ENCODE results near the gene ZNF44. TPM values are rescaled to one million over a fixed set of nuclear protein-coding genes. Genes with fewer than 3 reads are reported as not detected.
"Not testable (repeated sequence)": the region's sequence is repeated elsewhere in the genome, so short reads cannot be mapped to it uniquely, and the experiment has no call there.

ZNF44 gene
- polyA plus RNA-seq, 1 donor from 2014 or later: 14.7 TPM

DNA sequence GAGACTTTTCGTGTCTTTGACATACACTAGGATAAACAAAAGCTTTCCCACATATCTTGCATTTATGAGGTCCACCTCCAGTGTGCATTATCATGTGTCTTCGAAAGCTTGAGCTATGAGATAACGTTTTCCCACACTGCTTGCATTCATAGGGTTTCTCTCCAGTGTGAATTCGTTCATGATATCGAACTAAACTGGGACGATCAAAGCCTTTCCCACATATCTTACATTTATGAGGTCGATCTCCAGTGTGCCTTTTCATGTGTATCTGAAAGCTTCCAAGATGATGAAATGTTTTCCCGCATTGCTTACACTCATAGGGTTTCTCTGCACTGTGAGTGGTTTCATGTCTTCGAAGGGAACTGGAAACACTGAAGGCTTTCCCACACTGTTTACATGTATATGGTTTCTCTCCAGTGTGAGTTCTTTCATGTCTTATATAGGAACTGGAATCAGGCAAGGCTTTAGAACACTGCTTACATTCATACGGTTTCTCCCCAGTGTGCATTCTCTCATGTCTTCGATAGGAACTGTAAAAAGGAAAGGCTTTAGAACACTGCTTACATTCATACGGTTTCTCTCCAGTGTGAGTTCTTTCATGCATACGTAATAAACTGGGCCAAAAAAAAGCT is 24.2 kb upstream of the ZNF44 start (continued):
- TF ChIP-seq EZH2 (IDR thresholded peaks at IDR 0.05; ENCODE audit: borderline replicate concordance, insufficient read depth, low read length, poor library complexity, severe bottlenecking) (no peak), EP300 (conservative IDR thresholded peaks at IDR 0.05; ENCODE audit: poor library complexity, severe bottlenecking) (no peak), TAF1 (IDR thresholded peaks at IDR 0.05; ENCODE audit: low read depth) (no peak), POLR2AphosphoS5 (IDR thresholded peaks at IDR 0.05) (no peak)

DNA sequence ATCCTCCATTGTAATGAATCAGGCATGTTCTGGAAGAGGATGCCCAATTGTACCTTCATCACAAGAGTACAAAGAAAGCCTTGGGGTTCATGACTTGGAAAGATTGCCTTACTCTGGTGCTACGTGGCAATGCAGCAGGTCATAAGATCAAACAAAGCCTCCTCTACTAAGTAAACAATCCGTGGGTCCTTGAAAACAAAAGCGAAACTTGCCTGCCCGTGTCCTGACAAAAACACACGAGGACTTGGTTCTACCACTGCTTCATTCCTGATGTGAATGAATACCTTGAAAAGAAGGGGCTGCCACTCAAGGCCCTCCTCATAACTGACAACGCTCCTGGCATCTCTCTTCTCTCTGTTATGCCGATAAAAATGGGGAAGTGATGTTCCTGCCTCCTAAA is 19.9 kb upstream of the ZNF44 start:
- H2AFZ ChIP-seq (ENCODE audit: low read depth, low read length): no peak overlapping the region
- no peak overlapping the region for H3K4me3 ChIP-seq (ENCODE audit: low read length)
- H3K4me2 ChIP-seq (ENCODE audit: low read length): no peak overlapping the region
- no peak overlapping the region for H3K9ac ChIP-seq (ENCODE audit: low read length)
- H3K27me3 ChIP-seq (ENCODE audit: insufficient read depth, low read depth, low read length): no peaks in the 10 kb centered on the region
- H3K9me2 ChIP-seq (ENCODE audit: insufficient read depth, low read length): no peaks in the 10 kb centered on the region
- H3F3A ChIP-seq (ENCODE audit: insufficient read depth, low read length, poor library complexity, severe bottlenecking): no peaks in the 10 kb centered on the region
- no peak overlapping the region for H3K27ac ChIP-seq (ENCODE audit: low read length)
- TF ChIP-seq RAD21 (conservative IDR thresholded peaks at IDR 0.05) (no peak), SMC3 (conservative IDR thresholded peaks at IDR 0.05; ENCODE audit: poor library complexity) (no peak), MXI1 (conservative IDR thresholded peaks at IDR 0.05; ENCODE audit: poor library complexity, severe bottlenecking) (no peak), POLR2AphosphoS5 (IDR thresholded peaks at IDR 0.05) (no peak), EZH2 (IDR thresholded peaks at IDR 0.05; ENCODE audit: borderline replicate concordance, insufficient read depth, low read length, poor library complexity, severe bottlenecking) (no peak), EP300 (conservative IDR thresholded peaks at IDR 0.05; ENCODE audit: poor library complexity, severe bottlenecking) (no peak), TAF1 (IDR thresholded peaks at IDR 0.05; ENCODE audit: low read depth) (no peak)
- TF ChIP-seq, protein P1, sequence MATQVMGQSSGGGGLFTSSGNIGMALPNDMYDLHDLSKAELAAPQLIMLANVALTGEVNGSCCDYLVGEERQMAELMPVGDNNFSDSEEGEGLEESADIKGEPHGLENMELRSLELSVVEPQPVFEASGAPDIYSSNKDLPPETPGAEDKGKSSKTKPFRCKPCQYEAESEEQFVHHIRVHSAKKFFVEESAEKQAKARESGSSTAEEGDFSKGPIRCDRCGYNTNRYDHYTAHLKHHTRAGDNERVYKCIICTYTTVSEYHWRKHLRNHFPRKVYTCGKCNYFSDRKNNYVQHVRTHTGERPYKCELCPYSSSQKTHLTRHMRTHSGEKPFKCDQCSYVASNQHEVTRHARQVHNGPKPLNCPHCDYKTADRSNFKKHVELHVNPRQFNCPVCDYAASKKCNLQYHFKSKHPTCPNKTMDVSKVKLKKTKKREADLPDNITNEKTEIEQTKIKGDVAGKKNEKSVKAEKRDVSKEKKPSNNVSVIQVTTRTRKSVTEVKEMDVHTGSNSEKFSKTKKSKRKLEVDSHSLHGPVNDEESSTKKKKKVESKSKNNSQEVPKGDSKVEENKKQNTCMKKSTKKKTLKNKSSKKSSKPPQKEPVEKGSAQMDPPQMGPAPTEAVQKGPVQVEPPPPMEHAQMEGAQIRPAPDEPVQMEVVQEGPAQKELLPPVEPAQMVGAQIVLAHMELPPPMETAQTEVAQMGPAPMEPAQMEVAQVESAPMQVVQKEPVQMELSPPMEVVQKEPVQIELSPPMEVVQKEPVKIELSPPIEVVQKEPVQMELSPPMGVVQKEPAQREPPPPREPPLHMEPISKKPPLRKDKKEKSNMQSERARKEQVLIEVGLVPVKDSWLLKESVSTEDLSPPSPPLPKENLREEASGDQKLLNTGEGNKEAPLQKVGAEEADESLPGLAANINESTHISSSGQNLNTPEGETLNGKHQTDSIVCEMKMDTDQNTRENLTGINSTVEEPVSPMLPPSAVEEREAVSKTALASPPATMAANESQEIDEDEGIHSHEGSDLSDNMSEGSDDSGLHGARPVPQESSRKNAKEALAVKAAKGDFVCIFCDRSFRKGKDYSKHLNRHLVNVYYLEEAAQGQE (IDR thresholded peaks at IDR 0.05; ENCODE audit: borderline replicate concordance): no peak
- TF ChIP-seq, protein P2, sequence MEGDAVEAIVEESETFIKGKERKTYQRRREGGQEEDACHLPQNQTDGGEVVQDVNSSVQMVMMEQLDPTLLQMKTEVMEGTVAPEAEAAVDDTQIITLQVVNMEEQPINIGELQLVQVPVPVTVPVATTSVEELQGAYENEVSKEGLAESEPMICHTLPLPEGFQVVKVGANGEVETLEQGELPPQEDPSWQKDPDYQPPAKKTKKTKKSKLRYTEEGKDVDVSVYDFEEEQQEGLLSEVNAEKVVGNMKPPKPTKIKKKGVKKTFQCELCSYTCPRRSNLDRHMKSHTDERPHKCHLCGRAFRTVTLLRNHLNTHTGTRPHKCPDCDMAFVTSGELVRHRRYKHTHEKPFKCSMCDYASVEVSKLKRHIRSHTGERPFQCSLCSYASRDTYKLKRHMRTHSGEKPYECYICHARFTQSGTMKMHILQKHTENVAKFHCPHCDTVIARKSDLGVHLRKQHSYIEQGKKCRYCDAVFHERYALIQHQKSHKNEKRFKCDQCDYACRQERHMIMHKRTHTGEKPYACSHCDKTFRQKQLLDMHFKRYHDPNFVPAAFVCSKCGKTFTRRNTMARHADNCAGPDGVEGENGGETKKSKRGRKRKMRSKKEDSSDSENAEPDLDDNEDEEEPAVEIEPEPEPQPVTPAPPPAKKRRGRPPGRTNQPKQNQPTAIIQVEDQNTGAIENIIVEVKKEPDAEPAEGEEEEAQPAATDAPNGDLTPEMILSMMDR (IDR thresholded peaks at IDR 0.05; ENCODE audit: poor library complexity, severe bottlenecking): no peak
- H3K36me3 ChIP-seq (ENCODE audit: insufficient read depth, low read length): no peaks in the 10 kb centered on the region
- H3K79me2 ChIP-seq (replicated peaks; ENCODE audit: insufficient read depth, low read length): no peaks in the 10 kb centered on the region
- H3K9me3 ChIP-seq (ENCODE audit: low read length): no peaks in the 10 kb centered on the region
- no peaks in the 10 kb centered on the region for H4K20me1 ChIP-seq (ENCODE audit: insufficient read depth)

DNA sequence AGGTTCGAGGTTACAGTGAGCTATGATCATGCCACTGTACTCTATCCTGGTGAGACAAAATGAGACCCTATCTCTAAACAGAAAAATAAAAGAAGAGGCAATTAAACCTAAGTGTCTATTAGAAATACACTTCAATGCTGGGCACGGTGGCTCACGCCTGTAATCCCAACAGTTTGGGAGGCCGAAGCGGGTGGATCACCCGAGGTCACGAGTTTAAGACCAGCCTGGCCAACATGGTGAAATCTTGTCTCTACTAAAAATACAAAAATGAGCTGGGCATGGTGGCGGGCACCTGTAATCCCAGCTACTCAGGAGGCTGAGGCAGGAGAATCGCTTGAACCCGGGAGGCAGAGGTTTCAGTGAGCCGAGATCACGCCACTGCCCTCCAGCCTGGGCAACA is 14.2 kb upstream of the ZNF44 start:
- H3K27me3 ChIP-seq (ENCODE audit: insufficient read depth, low read depth, low read length); H3K9me2 ChIP-seq (ENCODE audit: insufficient read depth, low read length); H3K4me3 ChIP-seq (ENCODE audit: low read length); H3K27ac ChIP-seq (ENCODE audit: low read length); H3F3A ChIP-seq (ENCODE audit: insufficient read depth, low read length, poor library complexity, severe bottlenecking); H3K36me3 ChIP-seq (ENCODE audit: insufficient read depth, low read length); H3K9ac ChIP-seq (ENCODE audit: low read length); H3K4me2 ChIP-seq (ENCODE audit: low read length); H3K9me3 ChIP-seq (ENCODE audit: low read length); H4K20me1 ChIP-seq (ENCODE audit: insufficient read depth); H2AFZ ChIP-seq (ENCODE audit: low read depth, low read length); H3K79me2 ChIP-seq (replicated peaks; ENCODE audit: insufficient read depth, low read length): not testable (repeated sequence)

Measured in neural cell (in vitro differentiated cells).